Posterior vena cava (tissue), 2 donors: ENCODE results near the gene DRC1. TPM values are rescaled to one million over a fixed set of nuclear protein-coding genes. Genes with fewer than 3 reads are reported as not detected.

Experiments used
- DNase-seq: peaks from one replicate; pipeline ENCODE4 v3.0.0-alpha.2; 2020; ENCODE audit warnings: low spot score
- intact Hi-C, 2 donors: fragments of 100-400 bp; cut with DNase I; formaldehyde crosslinking; loops; one replicate each; pipeline versions ENCODE4 v1.14.1 to v1.14.2; 2022 to 2023
- total RNA-seq, 2 donors: library from RNA; stranded (reverse); fragmentation: NEBNext Ultra II Directional; extraction: Animal tissue kit (Norgen Biotek cat#: 25700); gene quantifications; one replicate each; pipeline ENCODE4 v1.2.1, GENCODE V29; 2021
- donor health status: DM: yes; HTN: yes; CAD: no.
- donor health status: DM: yes; HTN: yes; CAD: no.

DRC1 gene
- total RNA-seq, 2 donors from 2014 or later: not detected

DNA sequence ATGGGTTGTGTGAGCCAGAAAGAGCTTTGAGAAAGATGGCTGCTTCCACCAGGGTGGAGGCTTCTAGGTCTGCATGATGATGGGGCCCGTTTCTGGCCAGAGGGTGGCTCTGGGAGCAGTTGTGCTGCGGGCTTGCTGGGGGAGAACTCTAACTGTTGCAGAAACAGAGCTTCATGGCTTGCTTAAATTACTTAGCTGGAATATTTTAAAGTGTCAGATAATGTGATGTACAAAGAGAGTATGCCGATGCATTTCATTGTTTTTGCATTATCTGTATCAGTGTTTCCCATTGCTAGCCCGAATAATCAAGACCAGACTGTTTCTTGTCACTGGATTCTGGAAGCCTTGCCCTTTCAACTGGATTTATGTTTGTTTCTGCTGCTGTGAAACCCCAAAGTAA is 6.3 kb upstream of the DRC1 start:
- no peak for DNase-seq
- intact Hi-C loops: no loop called here

DNA sequence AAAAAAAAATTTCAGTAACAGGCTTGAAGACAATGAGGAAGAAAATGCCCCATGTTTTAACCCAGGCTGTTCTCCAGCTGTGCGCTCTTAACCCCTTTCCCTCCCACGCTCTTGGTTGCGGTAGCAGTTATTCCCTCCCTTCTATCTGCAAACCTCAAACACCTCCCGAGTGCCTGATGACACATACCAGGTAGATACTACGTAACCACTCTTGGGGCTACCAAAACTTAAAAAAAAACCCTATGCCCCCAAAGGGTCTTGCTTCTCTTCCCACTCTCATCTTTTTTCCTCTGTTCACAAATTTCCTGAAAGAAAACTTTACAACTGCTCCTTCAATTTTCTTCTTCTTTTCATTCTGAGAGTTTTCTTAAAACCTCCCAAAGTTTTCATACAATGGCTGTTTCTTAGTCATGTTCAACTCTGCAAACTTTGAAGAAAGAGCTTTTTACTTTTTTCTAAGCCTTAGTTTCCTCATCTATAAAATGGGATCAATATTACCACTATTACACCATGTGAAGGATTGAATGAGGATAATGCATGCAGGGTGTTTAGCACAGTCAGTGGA is 4.9 kb upstream of the DRC1 start:
- no peak for DNase-seq
- intact Hi-C loops: no loop called here

DNA sequence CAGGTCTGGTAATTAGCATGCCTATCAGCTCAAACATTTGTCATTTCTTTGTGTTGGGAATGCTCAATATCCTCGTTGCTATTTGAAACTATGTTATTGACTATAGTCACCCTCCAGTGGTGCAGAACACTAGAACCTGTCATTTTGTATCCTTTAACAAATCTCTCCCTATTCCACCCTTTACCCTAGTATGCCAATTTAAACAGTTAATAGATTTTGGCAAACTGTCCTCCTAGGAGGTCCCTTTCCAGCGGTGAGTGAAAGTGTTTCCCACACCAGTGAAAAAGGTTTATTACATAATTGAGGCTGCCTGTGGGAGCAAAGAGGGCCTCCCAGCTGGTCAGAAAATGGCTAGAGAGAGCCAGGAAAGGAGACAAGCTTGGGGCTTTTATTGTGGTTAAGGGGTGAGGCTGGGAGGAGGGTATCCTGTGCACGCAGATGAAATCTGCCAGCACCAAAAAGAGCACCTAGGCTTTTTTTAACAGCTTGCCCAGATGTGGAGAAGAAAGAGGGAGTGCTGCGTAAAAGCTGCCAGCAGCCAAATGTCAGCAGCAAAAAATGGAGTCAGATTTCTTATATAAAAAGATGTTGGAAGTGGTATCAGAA is 1.8 kb upstream of the DRC1 start:
- no peak for DNase-seq
- intact Hi-C loops: no loop called here

DNA sequence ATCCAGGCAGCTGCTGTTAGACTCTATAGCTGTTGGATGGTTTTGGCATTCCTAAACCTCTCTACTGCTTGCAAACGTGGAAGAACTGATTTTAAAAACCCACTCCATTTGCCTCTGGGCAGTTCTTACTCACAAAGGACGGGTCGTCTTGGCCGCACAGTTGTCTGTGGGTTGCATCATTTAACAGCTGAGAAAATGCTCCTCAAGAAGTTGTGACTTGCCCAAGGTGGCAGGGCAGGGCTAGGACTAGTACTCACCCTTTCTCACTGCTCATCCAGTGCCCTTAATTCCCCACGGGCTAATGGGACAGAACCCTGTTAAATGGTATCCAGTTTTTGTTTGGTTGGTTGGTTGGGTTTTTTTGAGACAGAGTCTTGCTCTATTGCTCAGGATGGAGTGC is 997 bp upstream of the DRC1 start:
- intact Hi-C loops: no loop called here
- DNase-seq: no peak

DNA sequence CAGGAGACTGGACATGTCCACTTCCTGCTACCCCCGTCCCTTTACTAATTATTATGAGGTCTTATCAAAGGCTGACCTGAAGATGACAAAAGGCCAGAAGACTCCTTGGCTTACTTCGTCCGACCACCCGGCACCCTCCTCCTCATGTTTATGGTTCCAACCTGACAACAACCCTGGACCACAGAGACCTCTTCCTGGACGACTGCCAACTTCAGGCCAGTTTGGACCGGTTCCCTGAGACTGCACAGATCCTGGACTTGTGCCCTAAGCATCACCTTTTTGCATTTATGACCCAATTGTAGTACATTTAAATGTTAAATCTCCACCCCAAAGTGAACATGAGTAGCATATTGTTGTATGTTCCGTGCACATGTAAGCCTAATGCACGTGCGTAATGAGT is 5.8 kb downstream of the DRC1 start:
- no peak for DNase-seq
- intact Hi-C loops: no loop called here

DNA sequence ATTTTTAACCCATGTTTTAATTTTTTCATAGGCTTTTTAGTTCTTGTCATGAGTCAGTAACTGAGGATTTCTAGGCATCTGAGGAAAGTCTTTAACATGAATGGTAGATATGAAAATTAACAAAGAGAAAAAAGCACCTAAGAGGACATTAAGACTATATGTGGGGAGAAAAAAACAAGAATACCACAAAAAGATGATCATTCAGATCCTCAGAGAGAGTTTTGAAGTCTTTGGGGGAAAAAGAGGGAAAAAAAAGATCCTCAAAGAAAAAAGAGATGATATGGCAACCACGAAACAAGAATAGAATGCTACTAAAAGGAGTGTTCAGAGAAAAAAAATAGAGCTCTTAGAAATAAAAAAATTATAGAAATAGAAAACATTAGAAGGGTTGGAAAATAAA is 8.1 kb downstream of the DRC1 start:
- intact Hi-C loops: no loop called here

DNA sequence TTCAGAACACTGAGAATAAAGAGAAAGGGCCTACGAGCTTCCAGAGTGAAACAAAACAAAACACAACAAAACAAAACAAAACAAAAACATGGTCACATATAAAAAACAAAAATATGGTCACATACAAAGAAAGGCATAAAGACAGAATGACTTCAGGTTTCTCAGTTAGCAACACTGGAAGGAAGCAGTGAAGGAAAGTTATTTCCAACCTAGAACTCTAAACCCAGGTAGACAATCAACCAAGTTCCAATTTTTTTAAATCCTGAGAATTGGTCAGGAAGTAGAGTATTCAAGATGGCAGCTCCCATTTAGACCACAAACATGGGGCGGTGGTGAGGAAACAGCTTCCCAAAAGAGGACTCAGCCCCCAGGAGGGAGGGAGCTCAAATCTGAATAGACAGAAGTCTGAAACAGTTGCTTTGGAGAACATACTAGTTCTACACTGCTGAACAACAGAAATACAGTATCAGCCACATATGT is 9.1 kb downstream of the DRC1 start:
- intact Hi-C loops: no loop called here

More for the DNA sequence above, 8.1 kb downstream of the DRC1 start:
- DNase-seq: no peak

DNA sequence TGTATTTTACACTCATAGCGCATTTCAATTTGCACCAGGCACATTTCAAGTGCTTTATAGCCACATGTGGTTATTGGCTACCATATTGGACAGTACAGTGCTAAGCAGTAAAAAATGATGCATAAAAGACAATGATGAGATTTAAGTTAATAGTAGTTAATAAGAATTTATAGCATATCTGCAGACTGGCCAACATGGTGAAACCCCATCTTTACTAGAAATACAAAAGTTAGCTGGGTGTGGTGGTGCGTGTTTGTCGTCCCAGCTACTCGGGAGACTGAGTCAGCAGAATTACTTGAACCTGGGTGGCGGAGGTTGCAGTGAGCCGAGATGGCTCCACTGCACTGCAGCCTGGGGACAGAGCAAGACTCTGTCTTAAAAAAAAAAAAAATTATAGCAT is 9.7 kb downstream of the DRC1 start:
- DNase-seq: no peak
- intact Hi-C loops: no loop called here

More for the DNA sequence above, 9.1 kb downstream of the DRC1 start:
- DNase-seq: no peak

DNA sequence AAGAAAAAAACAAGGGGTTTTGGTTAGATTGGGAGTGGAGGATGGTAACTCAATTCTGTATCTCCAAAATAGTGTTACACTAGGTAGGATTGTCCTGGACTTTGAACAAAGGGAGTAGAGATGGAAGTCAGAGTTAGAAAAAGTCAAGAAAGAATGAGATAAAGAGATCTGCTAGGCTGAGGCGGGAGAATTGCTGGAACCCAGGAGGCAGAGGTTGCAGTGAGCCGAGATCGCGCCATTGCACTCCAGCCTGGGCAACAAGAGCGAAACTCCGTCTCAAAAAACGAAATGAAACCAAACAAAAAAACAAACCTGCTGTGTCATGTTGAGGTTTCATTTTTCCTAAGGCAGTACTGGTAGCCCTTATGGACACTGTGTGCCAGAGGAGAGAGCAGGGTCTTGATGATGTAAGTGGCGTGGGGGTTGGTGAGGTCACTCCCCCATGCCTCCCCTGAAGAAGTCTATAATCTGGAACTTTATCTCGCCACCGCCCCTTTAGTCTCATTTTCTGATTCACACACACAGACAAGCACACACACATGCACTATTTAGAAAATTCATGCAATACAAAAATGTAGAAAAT is 10.5 kb downstream of the DRC1 start:
- DNase-seq: no peak
- intact Hi-C loops: no loop called here

DNA sequence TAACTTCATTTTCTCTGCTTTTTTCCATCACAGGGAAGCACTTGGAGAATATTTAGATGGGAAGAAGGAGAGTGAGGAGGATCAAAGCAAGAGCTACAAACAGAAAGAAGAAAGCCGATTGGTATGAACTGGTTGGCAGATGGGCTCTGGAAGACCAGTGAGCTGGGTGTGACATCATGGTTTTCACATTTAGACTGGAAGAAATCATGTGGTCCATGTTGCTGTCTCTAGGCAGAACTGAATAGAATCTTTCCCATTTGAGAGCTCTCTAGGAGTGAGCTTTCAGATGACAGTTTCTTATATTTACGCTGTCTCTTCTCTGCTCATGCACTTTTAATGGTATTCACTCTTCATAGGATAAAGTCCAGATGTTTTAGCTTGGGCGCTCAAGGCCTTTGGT is 12.6 kb downstream of the DRC1 start:
- DNase-seq: no peak
- intact Hi-C loops: no loop called here

DNA sequence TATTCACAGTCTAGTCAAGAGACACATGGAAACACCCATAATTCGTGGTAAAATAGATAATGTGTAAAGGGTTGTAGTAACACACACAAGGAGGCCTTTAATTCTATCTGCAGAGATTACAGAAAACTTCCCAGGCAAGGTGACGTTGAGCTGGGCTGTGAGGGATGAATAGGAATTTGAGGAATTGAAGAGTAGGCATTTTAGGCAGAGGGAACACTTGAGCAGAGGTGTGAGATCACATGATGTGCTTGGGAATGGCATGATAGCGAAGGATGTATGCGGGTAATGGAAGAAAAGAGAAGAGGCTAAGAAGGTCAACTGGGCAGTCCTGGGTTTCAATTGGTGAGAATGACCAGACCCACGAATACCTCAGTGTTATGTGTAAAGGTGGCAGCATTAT is 20.2 kb downstream of the DRC1 start:
- no peak for DNase-seq
- intact Hi-C loops: no loop called here

DNA sequence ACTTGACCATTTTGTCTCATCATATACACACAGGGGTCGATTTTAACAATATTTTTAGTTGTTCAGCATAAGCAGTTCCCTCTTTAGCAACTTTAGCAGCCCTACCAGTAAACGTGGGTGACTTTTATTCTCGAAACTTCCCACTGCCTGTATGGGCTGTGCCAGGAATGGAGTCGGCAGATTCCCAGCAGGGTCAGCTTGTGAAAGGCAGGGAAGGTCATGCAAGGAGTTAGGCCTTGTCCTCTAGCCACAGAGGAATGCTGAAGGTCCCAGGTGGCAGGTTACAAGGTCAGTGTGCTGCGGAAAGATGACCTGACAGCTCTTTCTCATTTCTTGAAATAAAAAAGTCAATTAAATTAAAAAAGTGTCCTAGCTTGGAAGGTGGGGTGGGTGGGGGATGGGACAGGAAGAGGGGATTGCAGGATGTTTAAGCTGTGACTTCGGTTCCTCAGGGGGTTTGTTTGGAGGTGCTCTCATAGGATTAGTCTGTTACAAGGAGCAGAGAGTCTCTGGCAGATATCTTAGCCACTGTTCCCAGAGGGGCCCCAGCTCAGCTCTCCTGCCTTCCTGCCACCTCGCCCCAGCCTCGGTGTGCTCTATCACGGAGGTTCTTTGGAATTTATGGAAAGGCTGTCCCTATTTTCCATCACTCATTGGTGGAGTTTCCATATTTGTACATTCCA is 21.4 kb downstream of the DRC1 start:
- intact Hi-C loops: no loop called here
- no peak for DNase-seq

DNA sequence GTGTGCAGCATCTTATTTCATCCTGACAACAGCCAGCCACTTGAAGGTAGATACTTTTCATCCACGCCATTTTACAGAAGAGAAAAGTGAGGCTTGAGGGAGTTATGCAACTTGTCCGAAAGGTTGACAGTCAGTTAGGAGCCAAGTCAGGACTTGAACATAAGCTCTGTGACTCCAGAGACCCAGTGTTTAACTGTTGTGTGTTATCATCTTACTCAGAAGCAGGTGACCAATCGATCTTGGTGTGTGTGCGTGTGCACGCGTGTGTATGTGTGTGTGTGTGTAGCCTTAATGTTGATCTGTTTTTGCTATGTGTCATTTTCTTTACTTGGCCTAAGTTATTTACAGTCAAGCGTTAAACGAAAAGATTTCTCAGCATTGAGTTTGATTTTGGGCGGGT is 22.0 kb downstream of the DRC1 start:
- DNase-seq: no peak
- intact Hi-C loops: no loop called here

DNA sequence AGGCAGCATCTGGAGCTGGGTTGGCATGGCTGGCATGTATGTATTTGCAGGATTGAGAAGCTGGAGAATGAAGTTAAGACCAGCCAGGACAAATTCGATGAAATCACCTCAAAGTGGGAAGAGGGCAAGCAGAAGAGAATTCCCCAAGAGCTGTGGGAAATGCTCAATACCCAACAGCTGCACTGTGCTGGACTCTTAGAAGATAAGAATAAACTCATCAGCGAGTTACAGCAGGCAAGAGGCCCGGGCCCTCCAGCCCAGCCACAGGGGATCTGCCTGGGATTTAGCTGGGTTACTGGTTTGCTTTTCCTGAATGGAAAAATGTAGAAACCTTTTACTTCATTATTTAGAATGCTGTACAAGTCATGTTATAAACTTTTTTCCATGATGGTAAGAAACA is 22.5 kb downstream of the DRC1 start:
- intact Hi-C loops: no loop called here
- DNase-seq: no peak

DNA sequence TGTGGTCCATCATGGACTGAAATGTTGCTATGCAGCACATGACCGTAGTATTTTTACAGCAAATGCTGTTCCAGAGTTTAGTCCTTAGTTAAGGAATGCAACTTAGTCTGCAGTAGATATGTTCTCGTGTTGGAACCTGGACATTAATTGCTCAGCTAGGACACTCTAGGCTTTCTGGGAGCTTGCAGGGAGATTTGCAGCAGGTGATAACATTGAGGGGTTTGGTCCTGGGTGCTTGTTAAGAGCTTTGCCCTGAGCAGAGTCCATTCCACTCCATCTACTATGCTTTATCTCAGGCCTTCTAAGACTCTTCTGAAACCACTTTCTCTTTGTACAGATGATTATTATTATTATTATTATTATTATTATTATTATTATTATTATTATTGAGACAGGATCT is 27.1 kb downstream of the DRC1 start:
- DNase-seq: no peak
- intact Hi-C loops: no loop called here

DNA sequence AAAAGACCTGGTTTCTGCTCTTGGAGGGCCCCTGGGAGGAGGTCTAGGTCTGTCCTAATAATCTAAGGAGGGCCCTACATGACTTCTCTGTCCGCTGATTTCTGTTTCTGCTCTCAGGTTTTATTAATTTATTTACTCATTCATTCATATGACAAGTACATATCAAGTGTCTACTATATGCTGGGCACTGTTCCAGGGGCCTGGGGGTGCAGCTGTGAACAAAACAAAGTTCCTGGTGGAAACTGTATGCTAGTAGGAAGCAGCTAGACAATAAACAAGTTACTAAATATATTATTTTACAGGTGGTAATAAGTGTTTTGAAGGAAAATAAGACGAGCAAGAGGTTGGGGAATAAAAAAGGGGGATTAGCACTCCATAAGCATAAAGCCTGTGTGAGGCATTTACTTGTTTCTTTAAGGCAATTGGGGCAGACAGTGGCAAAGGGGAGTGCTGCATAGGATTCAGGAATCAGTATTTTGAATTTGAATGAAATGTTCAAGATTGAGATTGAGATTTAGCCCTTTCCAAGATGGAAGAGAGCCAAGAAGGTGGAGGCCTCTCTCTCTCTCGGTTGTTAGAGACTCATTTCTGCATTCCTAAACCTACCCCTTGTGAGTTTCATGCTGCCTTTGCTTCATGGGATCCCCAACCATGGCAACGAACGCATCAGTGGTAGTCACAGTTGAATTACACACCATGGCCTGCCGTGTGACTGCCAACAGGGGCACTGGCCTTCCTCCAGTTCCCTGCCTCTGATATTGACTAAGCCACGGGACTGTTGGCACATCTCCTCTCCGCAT is 28.3 kb downstream of the DRC1 start:
- no peak for DNase-seq
- intact Hi-C loops: no loop called here

DNA sequence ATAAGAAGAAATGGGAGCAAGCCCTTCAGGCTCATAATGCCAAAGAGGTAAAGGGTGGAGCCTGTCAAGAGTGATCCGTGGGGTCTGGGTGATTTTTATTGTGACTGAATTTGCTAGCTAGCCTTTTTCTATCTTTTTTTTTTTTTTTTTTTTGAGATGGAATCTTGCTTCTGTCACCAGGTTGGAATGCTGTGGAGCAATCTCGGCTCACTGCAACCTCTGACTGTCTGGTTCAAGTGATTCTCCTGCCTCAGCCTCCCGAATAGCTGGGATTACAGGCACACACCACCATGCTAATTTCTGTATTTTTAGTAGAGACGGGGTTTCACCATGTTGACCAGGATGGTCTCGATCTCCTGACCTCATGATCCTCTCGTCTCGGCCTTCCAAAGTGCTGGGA is 29.1 kb downstream of the DRC1 start:
- intact Hi-C loops: no loop called here

DNA sequence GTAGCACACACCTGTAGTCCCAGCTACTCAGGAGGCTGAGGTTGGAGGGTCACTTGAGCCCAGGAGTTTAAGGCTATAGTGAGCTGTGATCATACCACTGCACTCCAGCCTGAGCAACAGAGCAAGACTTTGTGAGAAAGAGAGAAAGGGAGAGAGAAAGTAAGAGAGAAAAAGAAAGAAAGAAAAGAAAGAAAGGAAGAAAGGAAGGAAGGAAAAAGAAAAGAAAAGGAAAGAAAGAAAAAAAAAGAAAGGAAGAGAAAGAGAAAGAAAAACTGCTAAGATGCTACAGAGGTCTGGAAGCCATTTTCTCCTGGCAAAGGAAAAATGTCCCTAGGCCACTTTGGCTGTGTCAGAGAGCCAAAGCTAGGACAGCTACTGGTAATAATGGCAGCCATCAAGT is 30.6 kb downstream of the DRC1 start:
- intact Hi-C loops: no loop called here

More for the DNA sequence above, 29.1 kb downstream of the DRC1 start:
- no peak for DNase-seq

DNA sequence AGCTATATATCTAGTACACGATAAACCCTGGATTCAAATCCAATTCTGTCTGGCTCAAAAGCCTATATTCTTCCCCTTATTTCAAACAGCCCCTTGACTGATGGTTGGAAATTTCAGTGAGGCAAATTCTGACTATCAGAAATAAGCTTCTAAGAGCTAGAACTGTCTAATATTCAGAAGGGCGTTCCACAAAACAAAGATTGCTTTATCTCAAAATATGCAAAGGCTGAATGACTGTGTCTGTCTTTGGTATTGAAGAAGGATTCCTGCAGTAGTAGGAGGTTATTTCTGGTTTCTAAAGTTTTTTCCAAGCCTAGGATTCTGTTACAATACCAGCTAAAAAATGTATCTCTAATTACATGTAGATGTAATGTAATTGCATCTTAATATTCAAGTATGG is 31.1 kb downstream of the DRC1 start:
- no peak for DNase-seq
- intact Hi-C loops: no loop called here

More for the DNA sequence above, 30.6 kb downstream of the DRC1 start:
- no peak for DNase-seq

DNA sequence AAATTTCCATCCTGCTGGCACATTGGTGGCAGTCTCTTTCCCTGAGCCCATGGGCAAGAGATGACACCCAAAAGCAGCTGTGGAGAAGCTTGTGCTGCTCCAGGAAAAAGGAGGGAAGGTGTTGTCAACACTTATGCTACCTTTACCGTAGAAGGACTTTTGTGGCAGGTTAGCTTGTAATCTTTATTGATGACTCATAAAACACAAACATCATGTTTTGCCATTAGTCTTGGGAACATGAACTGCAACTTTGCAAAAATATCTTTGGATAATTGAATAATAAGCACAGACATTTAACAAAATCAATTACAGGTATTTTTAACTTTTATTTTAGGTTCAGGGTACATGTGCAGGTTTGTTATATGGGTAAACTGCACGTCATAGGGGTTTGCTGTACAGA is 33.4 kb downstream of the DRC1 start:
- intact Hi-C loops: no loop called here
- DNase-seq: no peak
